HCT116 (cell line): Measurements from ENCODE around the gene SORCS2. TPM values are rescaled to one million over a fixed set of nuclear protein-coding genes. Genes with fewer than 3 reads are reported as not detected.

Experiments
- ATAC-seq: fragments of 200-7000 bp; cut with Tn5 transposase; 2 replicates; pipeline ENCODE4 v1.9.1; 2020; ENCODE audit warnings: mild to moderate bottlenecking, moderate library complexity
- BruUV-seq: library from RNA; stranded (reverse); fragments of 400-500 nt; replicated peaks from 2 replicates; lab custom pipeline; 2021; lab: Mats Ljungman, UMichigan
- CTCF ChIA-PET: fragments of 300-600 bp; sonication (Branson Sonifier 250); formaldehyde crosslinking; loops from one replicate; lab custom pipeline; 2021; ENCODE audit warnings: antibody characterized with exemption; lab: Charles Lee
- POLR2A ChIA-PET: fragments of 300-600, 350-600 bp; sonication (Branson Sonifier 250); formaldehyde crosslinking; loops from one replicate; lab custom pipeline; 2021; ENCODE audit warnings: antibody characterized with exemption; lab: Charles Lee
- RAD21 ChIA-PET, 2 experiments: fragments of 300-600 bp; sonication (Branson Sonifier 250); formaldehyde crosslinking; loops; one replicate each; lab custom pipeline; 2023; ENCODE audit warnings: low total read pairs in 2 of 2; ENCODE audit not compliant: uncharacterized antibody in 2 of 2, unreplicated experiment in 2 of 2, low non-redundant PET in 1 of 2; lab: Charles Lee
- DNase-seq: peaks from one replicate; pipeline ENCODE4 v3.0.0-alpha.2; 2010; ENCODE audit warnings: low read depth, low spot score
- H2AFZ ChIP-seq: fragments of 200-600 bp; shearing (Covaris generic), sonication (generic); 2 replicates; pipeline ENCODE4 v1.6.1; 2017; ENCODE audit warnings: low read depth, mixed run types, mixed read lengths, antibody characterized with exemption, low read length; ENCODE audit not compliant: poor library complexity, severe bottlenecking
- H3K27ac ChIP-seq: 2 replicates; pipeline ENCODE4 v1.5.1; 2012; ENCODE audit warnings: low read depth, low read length
- H3K27me3 ChIP-seq: fragments of 200-600 bp; sonication (generic); 2 replicates; pipeline ENCODE4 v1.6.1; 2016; ENCODE audit warnings: mixed run types, low read length, mixed read lengths; ENCODE audit not compliant: insufficient read depth
- H3K36me3 ChIP-seq, 2 experiments: fragments of 200-500 bp in 1 of 2; fragments of 200-600 bp in 1 of 2; sonication (Bioruptor generic) in 1 of 2; sonication (generic) in 1 of 2; 2 replicates each; pipeline versions ENCODE4 v1.5.1 to v1.6.1; 2014 to 2016; ENCODE audit warnings: low read length in 2 of 2, inconsistent platforms in 1 of 2, mixed read lengths in 1 of 2, mixed run types in 1 of 2; ENCODE audit not compliant: insufficient read depth in 2 of 2, control insufficient read depth in 1 of 2
- H3K4me1 ChIP-seq, 2 experiments: fragments of 200-600 bp in 1 of 2; sonication (generic) in 1 of 2; 2 replicates each; pipeline versions ENCODE4 v1.5.1 to v1.6.1; 2012 to 2017; ENCODE audit warnings: low read length in 2 of 2, inconsistent platforms in 1 of 2, mild to moderate bottlenecking in 1 of 2, mixed read lengths in 1 of 2, mixed run types in 1 of 2, moderate library complexity in 1 of 2; ENCODE audit not compliant: insufficient read depth in 2 of 2, control insufficient read depth in 1 of 2
- H3K4me2 ChIP-seq: fragments of 200-600 bp; sonication (generic); 2 replicates; pipeline ENCODE4 v1.6.1; 2017; ENCODE audit warnings: mixed run types, low read length, mixed read lengths
- H3K4me3 ChIP-seq, 2 experiments: fragments of 200-600 bp in 1 of 2; sonication (generic) in 1 of 2; replicated peaks in 1 of 2; 2 replicates each; pipeline ENCODE4 v1.5.1; 2011 to 2016; ENCODE audit warnings: low read length in 2 of 2, control low read depth in 1 of 2, low read depth in 1 of 2, mild to moderate bottlenecking in 1 of 2, mixed read lengths in 1 of 2, mixed run types in 1 of 2
- H3K79me2 ChIP-seq: fragments of 200-600 bp; sonication (generic); 2 replicates; pipeline ENCODE4 v1.6.1; 2017; ENCODE audit warnings: mild to moderate bottlenecking, mixed run types, low read length, moderate library complexity, mixed read lengths; ENCODE audit not compliant: insufficient read depth
- H3K9ac ChIP-seq: fragments of 200-600 bp; sonication (generic); 2 replicates; pipeline ENCODE4 v1.6.1; 2016; ENCODE audit warnings: low read length, mixed read lengths
- H3K9me2 ChIP-seq: fragments of 200-600 bp; sonication (generic), shearing (Covaris generic); 2 replicates; pipeline ENCODE4 v1.6.1; 2017; ENCODE audit warnings: mixed run types, mild to moderate bottlenecking, moderate library complexity; ENCODE audit not compliant: insufficient read depth
- H3K9me3 ChIP-seq, 2 experiments: fragments of 200-500 bp in 1 of 2; fragments of 200-600 bp in 1 of 2; sonication (Bioruptor generic) in 1 of 2; sonication (generic) in 1 of 2; 2 replicates each; pipeline ENCODE4 v1.6.1; 2014 to 2017; ENCODE audit warnings: low read length in 2 of 2, mixed read lengths in 2 of 2, inconsistent platforms in 1 of 2, low read depth in 1 of 2, mild to moderate bottlenecking in 1 of 2, mixed run types in 1 of 2, moderate library complexity in 1 of 2; ENCODE audit not compliant: control insufficient read depth in 1 of 2, insufficient read depth in 1 of 2
- H4K20me1 ChIP-seq: fragments of 200-600 bp; sonication (generic), shearing (Covaris generic); 2 replicates; pipeline ENCODE4 v1.6.1; 2017; ENCODE audit warnings: mixed run types, mild to moderate bottlenecking, moderate library complexity; ENCODE audit not compliant: insufficient read depth
- CBX3 ChIP-seq: IDR thresholded peaks from 2 replicates; pipeline ENCODE4 v1.6.1; 2012; ENCODE audit warnings: low read depth
- EGR1 ChIP-seq: IDR thresholded peaks from 2 replicates; pipeline ENCODE4 v1.6.1; 2012; ENCODE audit warnings: low read depth
- ELF1 ChIP-seq: IDR thresholded peaks from 2 replicates; pipeline ENCODE4 v1.6.1; 2012; ENCODE audit warnings: low read depth, borderline replicate concordance
- EZH2 ChIP-seq: fragments of 200-600 bp; sonication (generic); IDR thresholded peaks from 2 replicates; pipeline ENCODE4 v1.6.1; 2017; ENCODE audit warnings: antibody characterized with exemption, mixed run types
- FOSL1 ChIP-seq: IDR thresholded peaks from 2 replicates; pipeline ENCODE4 v1.6.1; 2012; ENCODE audit warnings: low read depth
- JUND ChIP-seq: IDR thresholded peaks from 2 replicates; pipeline ENCODE4 v1.6.1; 2012
- POLR2A ChIP-seq: IDR thresholded peaks from 2 replicates; pipeline ENCODE4 v1.7.0; 2011; ENCODE audit warnings: borderline replicate concordance; ENCODE audit not compliant: insufficient read depth, insufficient read length; ENCODE audit errors: extremely low read depth
- POLR2AphosphoS5 ChIP-seq: IDR thresholded peaks from 2 replicates; pipeline ENCODE4 v1.6.1; 2011; ENCODE audit warnings: mild to moderate bottlenecking, low read depth, low read length, moderate library complexity
- RAD21 ChIP-seq: IDR thresholded peaks from 2 replicates; pipeline ENCODE4 v1.6.1; 2012; ENCODE audit warnings: low read depth, mild to moderate bottlenecking
- SRF ChIP-seq: IDR thresholded peaks from 2 replicates; pipeline ENCODE4 v1.6.1; 2012; ENCODE audit warnings: low read depth
- TCF7L2 ChIP-seq: IDR thresholded peaks from 2 replicates; pipeline ENCODE4 v1.7.0; 2011; ENCODE audit warnings: borderline replicate concordance, inconsistent platforms; ENCODE audit not compliant: insufficient read depth, insufficient read length; ENCODE audit errors: extremely low read depth
- YY1 ChIP-seq: IDR thresholded peaks from 2 replicates; pipeline ENCODE4 v1.6.1; 2011; ENCODE audit warnings: low read length, low read depth, moderate library complexity, mild to moderate bottlenecking; ENCODE audit not compliant: insufficient replicate concordance; ENCODE audit errors: extremely low read depth
- ZFX ChIP-seq: fragments of 450-650 bp; IDR thresholded peaks from 2 replicates; pipeline ENCODE4 v1.6.1; 2017
- ZNF274 ChIP-seq: fragments of 200-500 bp; sonication (Bioruptor generic); IDR thresholded peaks from 2 replicates; pipeline ENCODE4 v1.6.1; 2014; ENCODE audit warnings: mild to moderate bottlenecking, low read depth, low read length, inconsistent platforms
- intact Hi-C: fragments of 100-400 bp; cut with micrococcal nuclease; formaldehyde crosslinking; loops from 2 replicates; pipeline ENCODE4 v1.10.0; 2022
- total RNA-seq: library from RNA; stranded (reverse); gene quantifications from one replicate; pipeline ENCODE4 v1.2.1, GENCODE V29; 2021; ENCODE audit not compliant: unreplicated experiment
- TF ChIP-seq, protein P1 (sequence below): IDR thresholded peaks from 2 replicates; pipeline ENCODE4 v1.6.1; 2012
- TF ChIP-seq, protein P2 (sequence below), 3 experiments: fragments of 200-600 bp in 1 of 3; sonication (generic) in 1 of 3; IDR thresholded peaks in 2 of 3; conservative IDR thresholded peaks in 1 of 3; 2 replicates each; pipeline ENCODE4 v1.5.1; 2012 to 2017; ENCODE audit warnings: low read depth in 2 of 3, low read length in 2 of 3, antibody characterized with exemption in 1 of 3, borderline replicate concordance in 1 of 3, control low read depth in 1 of 3, mild to moderate bottlenecking in 1 of 3, mixed read lengths in 1 of 3, mixed run types in 1 of 3, moderate library complexity in 1 of 3; ENCODE audit not compliant: insufficient read depth in 1 of 3
- TF ChIP-seq, protein P3 (sequence below): IDR thresholded peaks from 2 replicates; pipeline ENCODE4 v1.6.1; 2012; ENCODE audit warnings: low read depth

SORCS2 gene
- total RNA-seq, 1 experiment from 2014 or later, result 0.37 TPM

DNA sequence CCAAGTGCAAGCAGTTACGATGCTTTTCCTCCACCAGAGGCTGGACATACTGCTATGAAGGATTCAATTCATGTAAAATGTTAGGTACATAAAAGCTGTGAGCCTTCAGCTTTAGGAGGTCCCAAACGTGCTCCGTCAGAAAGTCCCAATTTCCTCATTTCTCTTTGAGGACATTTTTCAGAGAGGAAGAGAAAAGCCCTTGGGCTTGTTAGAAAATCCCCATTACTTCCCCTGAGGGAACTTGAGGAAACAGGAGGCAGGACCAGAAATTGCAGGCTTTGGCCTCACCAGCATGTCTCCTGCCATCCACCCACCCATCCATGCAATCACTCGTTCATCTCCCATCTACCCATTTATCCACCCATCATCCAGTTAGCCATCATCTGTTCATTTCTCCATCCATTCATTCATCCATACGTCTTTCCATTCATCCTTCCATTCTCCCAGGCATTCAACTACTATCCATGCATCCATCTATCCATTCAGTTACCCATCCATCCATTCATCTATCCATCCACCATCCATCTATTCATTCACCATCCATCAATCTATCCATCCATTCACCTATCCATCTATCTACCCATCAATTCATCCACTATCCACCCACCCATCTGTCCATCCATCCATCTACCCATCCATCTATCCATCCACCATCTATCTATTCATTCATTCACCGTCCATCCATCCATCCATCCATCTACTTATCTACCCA, 523.8 kb downstream of the SORCS2 start (continued):
- no peak for TF ChIP-seq EZH2
- TF ChIP-seq SRF, result no peak
- TF ChIP-seq RAD21, result no peak
- TF ChIP-seq, all 23 proteins: peak for 0

DNA sequence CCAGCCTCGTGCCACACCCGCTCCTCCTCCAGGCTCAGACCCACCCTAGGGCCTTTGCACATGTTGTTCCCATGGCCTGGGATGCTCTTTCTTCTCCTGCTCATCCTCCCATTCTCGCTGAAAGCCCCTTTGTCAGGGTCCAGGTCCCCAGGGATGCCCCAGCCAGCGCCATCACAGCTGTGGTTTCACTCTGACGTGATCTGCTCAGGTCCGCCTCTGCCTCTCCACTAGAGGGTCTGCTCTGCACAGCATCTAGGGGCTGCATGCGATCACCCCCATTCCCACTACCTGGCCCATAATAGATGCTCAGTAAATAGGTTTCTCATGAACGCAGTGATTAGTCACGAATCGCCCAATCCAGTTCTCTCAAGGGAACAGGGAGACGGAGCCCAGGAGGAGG, 524.8 kb downstream of the SORCS2 start:
- H3K4me2 ChIP-seq, result no peak overlapping the region
- peaks cover 0 to 4% of the 10 kb centered on the region in 2 experiments; a peak in 1 of 4 replicates for H3K9me3 ChIP-seq
- RAD21 ChIA-PET, result no interaction called here
- no peaks in the 10 kb centered on the region for H4K20me1 ChIP-seq
- BruUV-seq, result no TSS peak
- POLR2A ChIA-PET, result no interaction called here
- no peaks in the 10 kb centered on the region for H3K36me3 ChIP-seq
- no peaks in the 10 kb centered on the region for H3K9me2 ChIP-seq
- intact Hi-C loops, result no loop called here
- no peak overlapping the region for H3K4me3 ChIP-seq
- H3K27me3 ChIP-seq, result 0 out of 2 replicates have a peak, but pooled peaks cover 6% of the 10 kb centered on the region
- ATAC-seq (no peak), DNase-seq (no peak)
- H3K27ac ChIP-seq, result no peak overlapping the region
- no peaks in the 10 kb centered on the region for H3K79me2 ChIP-seq
- H3K9ac ChIP-seq, result no peak overlapping the region
- no peaks in the 10 kb centered on the region for H3K4me1 ChIP-seq
- CTCF ChIA-PET, result no interaction called here
- TF ChIP-seq JUND (no peak), TCF7L2 (no peak), POLR2A (no peak), CBX3 (no peak), ELF1 (no peak), RAD21 (no peak), POLR2AphosphoS5 (no peak), YY1 (no peak), ZNF274 (no peak), FOSL1 (no peak), ZFX (no peak), EGR1 (no peak)
- TF ChIP-seq, protein P1, sequence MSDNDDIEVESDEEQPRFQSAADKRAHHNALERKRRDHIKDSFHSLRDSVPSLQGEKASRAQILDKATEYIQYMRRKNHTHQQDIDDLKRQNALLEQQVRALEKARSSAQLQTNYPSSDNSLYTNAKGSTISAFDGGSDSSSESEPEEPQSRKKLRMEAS, result no peak
- TF ChIP-seq, protein P2, sequence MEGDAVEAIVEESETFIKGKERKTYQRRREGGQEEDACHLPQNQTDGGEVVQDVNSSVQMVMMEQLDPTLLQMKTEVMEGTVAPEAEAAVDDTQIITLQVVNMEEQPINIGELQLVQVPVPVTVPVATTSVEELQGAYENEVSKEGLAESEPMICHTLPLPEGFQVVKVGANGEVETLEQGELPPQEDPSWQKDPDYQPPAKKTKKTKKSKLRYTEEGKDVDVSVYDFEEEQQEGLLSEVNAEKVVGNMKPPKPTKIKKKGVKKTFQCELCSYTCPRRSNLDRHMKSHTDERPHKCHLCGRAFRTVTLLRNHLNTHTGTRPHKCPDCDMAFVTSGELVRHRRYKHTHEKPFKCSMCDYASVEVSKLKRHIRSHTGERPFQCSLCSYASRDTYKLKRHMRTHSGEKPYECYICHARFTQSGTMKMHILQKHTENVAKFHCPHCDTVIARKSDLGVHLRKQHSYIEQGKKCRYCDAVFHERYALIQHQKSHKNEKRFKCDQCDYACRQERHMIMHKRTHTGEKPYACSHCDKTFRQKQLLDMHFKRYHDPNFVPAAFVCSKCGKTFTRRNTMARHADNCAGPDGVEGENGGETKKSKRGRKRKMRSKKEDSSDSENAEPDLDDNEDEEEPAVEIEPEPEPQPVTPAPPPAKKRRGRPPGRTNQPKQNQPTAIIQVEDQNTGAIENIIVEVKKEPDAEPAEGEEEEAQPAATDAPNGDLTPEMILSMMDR (IDR thresholded peaks at IDR 0.05 in 2 of 3, conservative IDR thresholded peaks at IDR 0.05 in 1 of 3; ENCODE audit: borderline replicate concordance in 1 of 3, insufficient read depth in 1 of 3, low read depth in 2 of 3, low read length in 2 of 3), result no peak
- TF ChIP-seq, protein P3, sequence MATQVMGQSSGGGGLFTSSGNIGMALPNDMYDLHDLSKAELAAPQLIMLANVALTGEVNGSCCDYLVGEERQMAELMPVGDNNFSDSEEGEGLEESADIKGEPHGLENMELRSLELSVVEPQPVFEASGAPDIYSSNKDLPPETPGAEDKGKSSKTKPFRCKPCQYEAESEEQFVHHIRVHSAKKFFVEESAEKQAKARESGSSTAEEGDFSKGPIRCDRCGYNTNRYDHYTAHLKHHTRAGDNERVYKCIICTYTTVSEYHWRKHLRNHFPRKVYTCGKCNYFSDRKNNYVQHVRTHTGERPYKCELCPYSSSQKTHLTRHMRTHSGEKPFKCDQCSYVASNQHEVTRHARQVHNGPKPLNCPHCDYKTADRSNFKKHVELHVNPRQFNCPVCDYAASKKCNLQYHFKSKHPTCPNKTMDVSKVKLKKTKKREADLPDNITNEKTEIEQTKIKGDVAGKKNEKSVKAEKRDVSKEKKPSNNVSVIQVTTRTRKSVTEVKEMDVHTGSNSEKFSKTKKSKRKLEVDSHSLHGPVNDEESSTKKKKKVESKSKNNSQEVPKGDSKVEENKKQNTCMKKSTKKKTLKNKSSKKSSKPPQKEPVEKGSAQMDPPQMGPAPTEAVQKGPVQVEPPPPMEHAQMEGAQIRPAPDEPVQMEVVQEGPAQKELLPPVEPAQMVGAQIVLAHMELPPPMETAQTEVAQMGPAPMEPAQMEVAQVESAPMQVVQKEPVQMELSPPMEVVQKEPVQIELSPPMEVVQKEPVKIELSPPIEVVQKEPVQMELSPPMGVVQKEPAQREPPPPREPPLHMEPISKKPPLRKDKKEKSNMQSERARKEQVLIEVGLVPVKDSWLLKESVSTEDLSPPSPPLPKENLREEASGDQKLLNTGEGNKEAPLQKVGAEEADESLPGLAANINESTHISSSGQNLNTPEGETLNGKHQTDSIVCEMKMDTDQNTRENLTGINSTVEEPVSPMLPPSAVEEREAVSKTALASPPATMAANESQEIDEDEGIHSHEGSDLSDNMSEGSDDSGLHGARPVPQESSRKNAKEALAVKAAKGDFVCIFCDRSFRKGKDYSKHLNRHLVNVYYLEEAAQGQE, result no peak
- no peak overlapping the region for H2AFZ ChIP-seq
